Measurements from ENCODE around the gene NRN1.

GRCh38 chr6:5979650-5980420 is 26.9 kb downstream of the NRN1 start:
- no peak for TF ChIP-seq CTCF (optimal IDR thresholded peaks at IDR 0.05 in 1 of 3, IDR thresholded peaks at IDR 0.05 in 1 of 3, conservative IDR thresholded peaks at IDR 0.05 in 1 of 3; ENCODE audit: extremely low read depth in 1 of 3, insufficient read depth in 2 of 3, low read length in 3 of 3)
- no peak for TF ChIP-seq EZH2 (IDR thresholded peaks at IDR 0.05; ENCODE audit: low read length)
